Subcutaneous abdominal adipose tissue (tissue), 5 donors: ENCODE results near the gene ACP1.

Experiments used
- H3K27ac ChIP-seq: one replicate; pipeline ENCODE4 v1.7.0; 2013; ENCODE audit warnings: low read depth, mild to moderate bottlenecking, inconsistent platforms, low read length, moderate library complexity
- H3K27me3 ChIP-seq, 5 donors: one replicate each; pipeline ENCODE4 v1.7.0; 2013; ENCODE audit warnings: low read length in 5 of 5, inconsistent platforms in 1 of 5; ENCODE audit not compliant: control insufficient read depth in 5 of 5, insufficient read depth in 4 of 5
- H3K36me3 ChIP-seq, 5 donors: one replicate each; pipeline ENCODE4 v1.7.0; 2013; ENCODE audit warnings: low read length in 5 of 5; ENCODE audit not compliant: control insufficient read depth in 5 of 5, insufficient read depth in 5 of 5
- H3K4me1 ChIP-seq, 5 donors: one replicate each; pipeline ENCODE4 v1.7.0; 2013; ENCODE audit warnings: low read length in 5 of 5, mild to moderate bottlenecking in 3 of 5, moderate library complexity in 1 of 5; ENCODE audit not compliant: control insufficient read depth in 5 of 5, insufficient read depth in 5 of 5
- H3K4me3 ChIP-seq, 5 donors: one replicate each; pipeline ENCODE4 v1.7.0; 2013; ENCODE audit warnings: low read length in 5 of 5, low read depth in 1 of 5
- H3K9ac ChIP-seq, 5 donors: one replicate each; pipeline ENCODE4 v1.7.0; 2013; ENCODE audit warnings: low read length in 5 of 5, mild to moderate bottlenecking in 4 of 5, moderate library complexity in 3 of 5
- H3K9me3 ChIP-seq, 5 donors: one replicate each; pipeline ENCODE4 v1.7.0; 2013; ENCODE audit warnings: low read length in 5 of 5; ENCODE audit not compliant: control insufficient read depth in 5 of 5
- donor health status: healthy.
- donor health status: healthy.
- donor health status: healthy.
- donor health status: healthy.
- donor health status: healthy.

The ACP1 gene

GRCh38 chr2:263774-264492, 814 bp upstream of the ACP1 start, which contains the start of gene SH3YL1:
Gene SH3YL1 (minus strand): TSS chr2:264032. CDS start chr2:263984, 48 bp downstream.
- Histone ChIP-seq H3K27ac (peak within 1 kb of the TSS; percentile 74), H3K9me3 (peaks cover 0 to 15% (median 1%) of the 10 kb centered on the region in 5 donors), H3K9ac (peak within 1 kb of the TSS in 4 of 5 donors; percentile 87 to 94 (median 90)), H3K36me3 (peaks cover 0 to 5% (median 0%) of the 10 kb centered on the region in 5 donors), H3K4me3 (peak within 1 kb of the TSS; percentile 87 to 98 (median 96)), H3K27me3 (no peaks in the 10 kb centered on the region), H3K4me1 (peaks cover 2 to 29% (median 24%) of the 10 kb centered on the region in 5 donors)

- Histone ChIP-seq H3K9ac (no peak overlapping the region), H3K4me1 (peaks cover 2 to 28% (median 26%) of the 10 kb centered on the region in 5 donors), H3K36me3 (peaks cover 0 to 16% (median 9%) of the 10 kb centered on the region in 5 donors), H3K9me3 (no peaks in the 10 kb centered on the region), H3K27me3 (no peaks in the 10 kb centered on the region), H3K4me3 (no peak overlapping the region), H3K27ac (no peak overlapping the region)
Observed at GRCh38 chr2:268323-268722, 3.6 kb downstream of the ACP1 start.

GRCh38 chr2:269356-270030, 4.7 kb downstream of the ACP1 start:
- Histone ChIP-seq H3K9me3 (no peaks in the 10 kb centered on the region), H3K27ac (no peak overlapping the region), H3K27me3 (no peaks in the 10 kb centered on the region), H3K4me1 (peaks cover 2 to 18% (median 16%) of the 10 kb centered on the region in 5 donors), H3K9ac (no peak overlapping the region), H3K36me3 (peaks cover 0 to 18% (median 10%) of the 10 kb centered on the region in 5 donors), H3K4me3 (no peak overlapping the region)

GRCh38 chr2:270861-271260, 6.1 kb downstream of the ACP1 start:
- peaks cover 0 to 23% (median 17%) of the 10 kb centered on the region in 5 donors for H3K36me3 ChIP-seq
- H3K27me3 ChIP-seq, result no peaks in the 10 kb centered on the region
- no peak overlapping the region for H3K9ac ChIP-seq
- no peaks in the 10 kb centered on the region for H3K9me3 ChIP-seq
- no peak overlapping the region for H3K4me3 ChIP-seq
- H3K27ac ChIP-seq, result no peak overlapping the region
- peaks cover 0 to 9% (median 6%) of the 10 kb centered on the region in 5 donors for H3K4me1 ChIP-seq

GRCh38 chr2:271917-272316, 7.2 kb downstream of the ACP1 start:
- peaks cover 0 to 6% (median 0%) of the 10 kb centered on the region in 5 donors for H3K4me1 ChIP-seq
- H3K27ac ChIP-seq, result no peak overlapping the region
- H3K27me3 ChIP-seq, result no peaks in the 10 kb centered on the region
- H3K9me3 ChIP-seq, result no peaks in the 10 kb centered on the region
- peaks cover 0 to 30% (median 20%) of the 10 kb centered on the region in 5 donors for H3K36me3 ChIP-seq
- no peak overlapping the region for H3K9ac ChIP-seq
- H3K4me3 ChIP-seq, result no peak overlapping the region

GRCh38 chr2:273333-273732, 8.6 kb downstream of the ACP1 start:
- Histone ChIP-seq H3K4me1 (peaks cover 0 to 6% (median 0%) of the 10 kb centered on the region in 5 donors), H3K9me3 (no peaks in the 10 kb centered on the region), H3K27me3 (no peaks in the 10 kb centered on the region), H3K9ac (no peak overlapping the region), H3K4me3 (no peak overlapping the region), H3K27ac (no peak overlapping the region), H3K36me3 (peaks cover 0 to 44% (median 33%) of the 10 kb centered on the region in 5 donors)

- H3K4me1 ChIP-seq, result peaks cover 0 to 4% (median 0%) of the 10 kb centered on the region in 5 donors
- H3K36me3 ChIP-seq, result peaks cover 8 to 52% (median 41%) of the 10 kb centered on the region in 5 donors
- no peaks in the 10 kb centered on the region for H3K27me3 ChIP-seq
- no peak overlapping the region for H3K9ac ChIP-seq
- no peak overlapping the region for H3K27ac ChIP-seq
- H3K4me3 ChIP-seq, result no peak overlapping the region
- no peaks in the 10 kb centered on the region for H3K9me3 ChIP-seq
Observed at GRCh38 chr2:274503-274902, 9.8 kb downstream of the ACP1 start.

GRCh38 chr2:275466-275865, 10.7 kb downstream of the ACP1 start:
- H3K4me3 ChIP-seq, result no peak overlapping the region
- no peaks in the 10 kb centered on the region for H3K27me3 ChIP-seq
- no peaks in the 10 kb centered on the region for H3K4me1 ChIP-seq
- no peak overlapping the region for H3K27ac ChIP-seq
- no peak overlapping the region for H3K9ac ChIP-seq
- no peaks in the 10 kb centered on the region for H3K9me3 ChIP-seq
- peaks cover 13 to 57% (median 47%) of the 10 kb centered on the region in 5 donors for H3K36me3 ChIP-seq

GRCh38 chr2:278312-278926, 13.7 kb downstream of the ACP1 start:
- no peak overlapping the region for H3K27ac ChIP-seq
- peaks cover 14 to 68% (median 53%) of the 10 kb centered on the region in 5 donors for H3K36me3 ChIP-seq

GRCh38 chr2:278927-279320, 14.2 kb downstream of the ACP1 start:
- Histone ChIP-seq H3K9me3 (no peaks in the 10 kb centered on the region), H3K9ac (no peak overlapping the region), H3K27me3 (no peaks in the 10 kb centered on the region), H3K4me1 (no peaks in the 10 kb centered on the region), H3K27ac (no peak overlapping the region), H3K4me3 (no peak overlapping the region), H3K36me3 (peaks cover 14 to 67% (median 53%) of the 10 kb centered on the region in 5 donors)

More at GRCh38 chr2:278312-278926, 13.7 kb downstream of the ACP1 start:
- no peaks in the 10 kb centered on the region for H3K27me3 ChIP-seq
- H3K9me3 ChIP-seq, result no peaks in the 10 kb centered on the region
- no peaks in the 10 kb centered on the region for H3K4me1 ChIP-seq
- no peak overlapping the region for H3K9ac ChIP-seq
- H3K4me3 ChIP-seq, result no peak overlapping the region
